ENCODE data around the gene PXDC1. TPM values are rescaled to one million over a fixed set of nuclear protein-coding genes. Genes with fewer than 3 reads are reported as not detected.

The PXDC1 gene
- polyA plus RNA-seq, 1 donor from 2014 or later, result 3.9 TPM

- no peaks in the 10 kb centered on the region for H3K9me2 ChIP-seq (ENCODE audit: insufficient read depth, low read length)
- H3K4me3 ChIP-seq (ENCODE audit: low read length), result no peak overlapping the region
- no peaks in the 10 kb centered on the region for H3K36me3 ChIP-seq (ENCODE audit: insufficient read depth, low read length)
- H3K9ac ChIP-seq (ENCODE audit: low read length), result no peak overlapping the region
- no peak overlapping the region for H3K4me2 ChIP-seq (ENCODE audit: low read length)
- H3K79me2 ChIP-seq (replicated peaks; ENCODE audit: insufficient read depth, low read length), result no peaks in the 10 kb centered on the region
- no peaks in the 10 kb centered on the region for H3F3A ChIP-seq (ENCODE audit: insufficient read depth, low read length, poor library complexity, severe bottlenecking)
- peaks cover 28% of the 10 kb centered on the region for H3K27me3 ChIP-seq (ENCODE audit: insufficient read depth, low read depth, low read length)
- H2AFZ ChIP-seq (ENCODE audit: low read depth, low read length), result no peak overlapping the region
- H3K27ac ChIP-seq (ENCODE audit: low read length), result no peak overlapping the region
- no peaks in the 10 kb centered on the region for H4K20me1 ChIP-seq (ENCODE audit: insufficient read depth)
- no peaks in the 10 kb centered on the region for H3K9me3 ChIP-seq (ENCODE audit: low read length)
- no peak for TF ChIP-seq RAD21 (conservative IDR thresholded peaks at IDR 0.05)
These were observed 4.3 kb downstream of the PXDC1 start for GRCh38 chr6:3747100-3747737.

DNA sequence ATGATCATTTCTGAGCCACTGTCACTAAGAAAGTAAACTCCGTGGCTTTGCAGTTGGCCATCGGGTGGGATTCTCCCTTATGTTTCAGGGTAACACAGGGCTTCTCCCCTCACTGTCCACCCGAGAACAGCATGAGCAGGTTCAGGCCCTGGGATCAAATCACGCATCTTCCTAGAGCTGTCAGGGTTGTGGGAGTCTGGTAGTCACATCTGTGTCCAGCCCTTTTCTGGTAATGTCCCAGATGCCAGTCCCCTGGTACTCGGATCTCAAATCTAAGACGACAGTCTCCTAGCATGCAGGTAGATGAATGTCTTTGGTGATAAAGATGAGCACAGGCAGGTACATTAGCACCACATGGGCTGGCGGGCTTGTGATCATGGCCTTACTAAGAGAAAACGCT lies 4.8 kb downstream of the PXDC1 start:
- Histone ChIP-seq H3K4me2 (ENCODE audit: low read length) (no peak overlapping the region), H2AFZ (ENCODE audit: low read depth, low read length) (no peak overlapping the region), H3K27me3 (ENCODE audit: insufficient read depth, low read depth, low read length) (peaks cover 23% of the 10 kb centered on the region), H3K36me3 (ENCODE audit: insufficient read depth, low read length) (no peaks in the 10 kb centered on the region), H3K9me3 (ENCODE audit: low read length) (no peaks in the 10 kb centered on the region), H3K9ac (ENCODE audit: low read length) (no peak overlapping the region), H3K79me2 (replicated peaks; ENCODE audit: insufficient read depth, low read length) (no peaks in the 10 kb centered on the region), H3K27ac (ENCODE audit: low read length) (no peak overlapping the region), H3K4me3 (ENCODE audit: low read length) (no peak overlapping the region), H4K20me1 (ENCODE audit: insufficient read depth) (no peaks in the 10 kb centered on the region), H3F3A (ENCODE audit: insufficient read depth, low read length, poor library complexity, severe bottlenecking) (no peaks in the 10 kb centered on the region), H3K9me2 (ENCODE audit: insufficient read depth, low read length) (no peaks in the 10 kb centered on the region)
- TF ChIP-seq EP300 (conservative IDR thresholded peaks at IDR 0.05; ENCODE audit: poor library complexity, severe bottlenecking), result no peak
- TF ChIP-seq POLR2AphosphoS5 (IDR thresholded peaks at IDR 0.05), result no peak
- no peak for TF ChIP-seq TAF1 (IDR thresholded peaks at IDR 0.05; ENCODE audit: low read depth)
- no peak for TF ChIP-seq EZH2 (IDR thresholded peaks at IDR 0.05; ENCODE audit: borderline replicate concordance, insufficient read depth, low read length, poor library complexity, severe bottlenecking)
- TF ChIP-seq SMC3 (conservative IDR thresholded peaks at IDR 0.05; ENCODE audit: poor library complexity), result no peak
- no peak for TF ChIP-seq REST (IDR thresholded peaks at IDR 0.05; ENCODE audit: borderline replicate concordance)
- TF ChIP-seq MXI1 (conservative IDR thresholded peaks at IDR 0.05; ENCODE audit: poor library complexity, severe bottlenecking), result no peak
- no peak for TF ChIP-seq RAD21 (conservative IDR thresholded peaks at IDR 0.05)
- no peak for TF ChIP-seq CTCF (IDR thresholded peaks at IDR 0.05; ENCODE audit: poor library complexity, severe bottlenecking)

Measured in neural cell (in vitro differentiated cells).